Sigmoid colon (tissue), 7 donors: Measurements from ENCODE around the gene C10orf120. TPM values are rescaled to one million over a fixed set of nuclear protein-coding genes. Genes with fewer than 3 reads are reported as not detected.

Experiments used
- DNase-seq: peaks from one replicate; pipeline ENCODE4 v3.0.0-alpha.2; 2019
- H3K27ac ChIP-seq, 4 donors: fragments of 200-600 bp; sonication (generic); one replicate each; pipeline ENCODE4 v1.5.1; 2016 to 2019; ENCODE audit warnings: mild to moderate bottlenecking in 1 of 4
- H3K27me3 ChIP-seq, 3 donors: fragments of 200-600 bp; sonication (generic); one replicate each; pipeline ENCODE4 v1.5.1; 2019; ENCODE audit warnings: mild to moderate bottlenecking in 1 of 3
- H3K36me3 ChIP-seq, 4 donors: fragments of 200-600 bp; sonication (generic); one replicate each; pipeline ENCODE4 v1.5.1; 2016 to 2019
- H3K4me1 ChIP-seq, 4 donors: fragments of 200-600 bp; sonication (generic); one replicate each; pipeline ENCODE4 v1.5.1; 2017 to 2019
- H3K4me3 ChIP-seq, 4 donors: fragments of 200-600 bp; sonication (generic); one replicate each; pipeline ENCODE4 v1.5.1; 2017 to 2019; ENCODE audit warnings: mild to moderate bottlenecking in 2 of 4, moderate library complexity in 1 of 4
- H3K9me3 ChIP-seq, 4 donors: fragments of 200-600 bp in 3 of 4; sonication (generic) in 3 of 4; one replicate each; pipeline versions ENCODE4 v1.5.1 to v1.6.1; 2013 to 2019
- CTCF ChIP-seq, 4 experiments: fragments of 450-650 bp in 3 of 4; fragments of 200-600 bp in 1 of 4; IDR thresholded peaks; one replicate each; pipeline ENCODE4 v1.5.1; 2016 to 2019; ENCODE audit warnings: antibody characterized with exemption in 4 of 4, mild to moderate bottlenecking in 3 of 4, moderate library complexity in 2 of 4
- EP300 ChIP-seq, 4 donors: sonication (generic); formaldehyde crosslinking; IDR thresholded peaks; one replicate each; pipeline ENCODE4 v1.6.1; 2017; ENCODE audit warnings: antibody characterized with exemption in 4 of 4
- POLR2A ChIP-seq, 2 donors: fragments of 450-650 bp; IDR thresholded peaks; one replicate each; pipeline ENCODE4 v1.6.1; 2016; ENCODE audit warnings: antibody characterized with exemption in 2 of 2, mild to moderate bottlenecking in 2 of 2, moderate library complexity in 2 of 2
- POLR2AphosphoS5 ChIP-seq, 4 donors: sonication (generic); formaldehyde crosslinking; IDR thresholded peaks; one replicate each; pipeline ENCODE4 v1.6.1; 2017; ENCODE audit warnings: antibody characterized with exemption in 4 of 4
- WGBS, 2 donors: extraction: QIAGEN DNeasy Blood & Tissue Kit; methylation state at CpG; one replicate each; pipeline ENCODE4 v1.1.7; 2013; 5-methylcytosine and 5-hydroxymethylcytosine counted together
- intact Hi-C: fragments of 100-400 bp; cut with DNase I; formaldehyde crosslinking; loops from one replicate; pipeline ENCODE4 v1.15.1; 2023
- polyA plus RNA-seq, 3 donors: library from polyadenylated mRNA; stranded (reverse); fragments of 200-250 nt; gene quantifications; one replicate each; pipeline ENCODE4 v1.2.3, GENCODE V29; 2013
- total RNA-seq, 4 donors: library from RNA; depleted of rRNA; stranded (reverse); fragments of >200 nt; gene quantifications; one replicate each; pipeline ENCODE4 v1.1.0, GENCODE V29; 2016
- donor health status: healthy with polysubstance abuse.
- donor health status: Bipolar disorder and iron deficiency.
- donor health status: healthy.

C10orf120 gene
- total and polyA plus RNA-seq, 7 donors = not detected

- Histone ChIP-seq H3K9me3 (no peaks in the 10 kb centered on the region), H3K27me3 (no peaks in the 10 kb centered on the region), H3K27ac (no peak overlapping the region), H3K36me3 (no peaks in the 10 kb centered on the region), H3K4me3 (no peak overlapping the region), H3K4me1 (no peaks in the 10 kb centered on the region)
- intact Hi-C loops = no loop called here
- TF ChIP-seq EP300 (IDR thresholded peaks at IDR 0.05) (no peak), CTCF (IDR thresholded peaks at IDR 0.05) (no peak), POLR2AphosphoS5 (IDR thresholded peaks at IDR 0.05) (no peak), POLR2A (IDR thresholded peaks at IDR 0.05) (no peak)
- WGBS, 2 donors = 88 to 95% methylated on average over 2 of the region's 2 CpGs
- DNase-seq = no peak
Measured at GRCh38 chr10:122738031-122738430, 38.4 kb upstream of the C10orf120 start.

GRCh38 chr10:122733931-122734665 is 34.5 kb upstream of the C10orf120 start:
- Histone ChIP-seq H3K36me3 (no peaks in the 10 kb centered on the region), H3K27me3 (peaks cover 0 to under 1% (median 0%) of the 10 kb centered on the region in 3 donors), H3K27ac (no peak overlapping the region), H3K9me3 (no peaks in the 10 kb centered on the region), H3K4me1 (no peaks in the 10 kb centered on the region), H3K4me3 (no peak overlapping the region)
- intact Hi-C loops = no loop called here
- TF ChIP-seq CTCF (IDR thresholded peaks at IDR 0.05) = no peak
- WGBS, 2 donors = 85 to 90% methylated on average over 13 of the region's 13 CpGs
- DNase-seq = no peak

- no peaks in the 10 kb centered on the region for H3K36me3 ChIP-seq
- no peak overlapping the region for H3K27ac ChIP-seq
- H3K4me1 ChIP-seq = no peaks in the 10 kb centered on the region
- H3K9me3 ChIP-seq = no peaks in the 10 kb centered on the region
- no peak for TF ChIP-seq POLR2A (IDR thresholded peaks at IDR 0.05)
- TF ChIP-seq CTCF (IDR thresholded peaks at IDR 0.05) = no peak
- no peak for TF ChIP-seq POLR2AphosphoS5 (IDR thresholded peaks at IDR 0.05)
- no peak for TF ChIP-seq EP300 (IDR thresholded peaks at IDR 0.05)
- DNase-seq = no peak
- no peak overlapping the region for H3K4me3 ChIP-seq
- 53 to 57% methylated on average over 2 of the region's 2 CpGs for WGBS, 2 donors
- intact Hi-C loops = no loop called here
- peaks cover 0 to 6% (median 0%) of the 10 kb centered on the region in 3 donors for H3K27me3 ChIP-seq
Measured at GRCh38 chr10:122733443-122733842, 33.8 kb upstream of the C10orf120 start.

GRCh38 chr10:122730238-122730637 is 30.6 kb upstream of the C10orf120 start:
- 36 to 48% methylated on average over 6 of the region's 6 CpGs for WGBS, 2 donors
- no peak overlapping the region for H3K4me3 ChIP-seq
- no peaks in the 10 kb centered on the region for H3K36me3 ChIP-seq
- no peak for DNase-seq
- peaks cover 0 to 15% (median 0%) of the 10 kb centered on the region in 3 donors for H3K27me3 ChIP-seq
- H3K4me1 ChIP-seq = no peaks in the 10 kb centered on the region
- TF ChIP-seq POLR2A (IDR thresholded peaks at IDR 0.05) (no peak), CTCF (IDR thresholded peaks at IDR 0.05) (no peak), EP300 (IDR thresholded peaks at IDR 0.05) (no peak), POLR2AphosphoS5 (IDR thresholded peaks at IDR 0.05) (no peak)
- intact Hi-C loops = no loop called here
- H3K27ac ChIP-seq = no peak overlapping the region
- no peaks in the 10 kb centered on the region for H3K9me3 ChIP-seq

- Histone ChIP-seq H3K4me1 (no peaks in the 10 kb centered on the region), H3K4me3 (no peak overlapping the region), H3K27me3 (peaks cover 0 to 15% (median 0%) of the 10 kb centered on the region in 3 donors), H3K9me3 (no peaks in the 10 kb centered on the region), H3K27ac (no peak overlapping the region), H3K36me3 (no peaks in the 10 kb centered on the region)
- no peak for DNase-seq
- WGBS, 2 donors = 75 to 85% methylated on average over 9 of the region's 9 CpGs
- no peak for TF ChIP-seq CTCF (IDR thresholded peaks at IDR 0.05)
- no peak for TF ChIP-seq EP300 (IDR thresholded peaks at IDR 0.05)
- intact Hi-C loops = no loop called here
Measured at GRCh38 chr10:122729126-122729525, 29.5 kb upstream of the C10orf120 start.
